ENCODE data around the gene EVX2.

GRCh38 chr2:176075481-176075880 lies 8.3 kb downstream of the EVX2 start:
- TF ChIP-seq, protein P1, sequence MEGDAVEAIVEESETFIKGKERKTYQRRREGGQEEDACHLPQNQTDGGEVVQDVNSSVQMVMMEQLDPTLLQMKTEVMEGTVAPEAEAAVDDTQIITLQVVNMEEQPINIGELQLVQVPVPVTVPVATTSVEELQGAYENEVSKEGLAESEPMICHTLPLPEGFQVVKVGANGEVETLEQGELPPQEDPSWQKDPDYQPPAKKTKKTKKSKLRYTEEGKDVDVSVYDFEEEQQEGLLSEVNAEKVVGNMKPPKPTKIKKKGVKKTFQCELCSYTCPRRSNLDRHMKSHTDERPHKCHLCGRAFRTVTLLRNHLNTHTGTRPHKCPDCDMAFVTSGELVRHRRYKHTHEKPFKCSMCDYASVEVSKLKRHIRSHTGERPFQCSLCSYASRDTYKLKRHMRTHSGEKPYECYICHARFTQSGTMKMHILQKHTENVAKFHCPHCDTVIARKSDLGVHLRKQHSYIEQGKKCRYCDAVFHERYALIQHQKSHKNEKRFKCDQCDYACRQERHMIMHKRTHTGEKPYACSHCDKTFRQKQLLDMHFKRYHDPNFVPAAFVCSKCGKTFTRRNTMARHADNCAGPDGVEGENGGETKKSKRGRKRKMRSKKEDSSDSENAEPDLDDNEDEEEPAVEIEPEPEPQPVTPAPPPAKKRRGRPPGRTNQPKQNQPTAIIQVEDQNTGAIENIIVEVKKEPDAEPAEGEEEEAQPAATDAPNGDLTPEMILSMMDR (IDR thresholded peaks at IDR 0.05) = no peak
- no peak for TF ChIP-seq POLR2A (IDR thresholded peaks at IDR 0.05)

All from uterus (tissue), 2 donors.